HG02763 (cell line): Measurements from ENCODE around the gene CDKN1B.

ENCODE experiments used
- ATAC-seq: cut with Tn5 transposase; IDR thresholded peaks from one replicate; pipeline ENCODE4 v1.9.1; 2021; ENCODE audit warnings: mild to moderate bottlenecking, moderate library complexity; ENCODE audit not compliant: unreplicated experiment

Gene CDKN1B

DNA sequence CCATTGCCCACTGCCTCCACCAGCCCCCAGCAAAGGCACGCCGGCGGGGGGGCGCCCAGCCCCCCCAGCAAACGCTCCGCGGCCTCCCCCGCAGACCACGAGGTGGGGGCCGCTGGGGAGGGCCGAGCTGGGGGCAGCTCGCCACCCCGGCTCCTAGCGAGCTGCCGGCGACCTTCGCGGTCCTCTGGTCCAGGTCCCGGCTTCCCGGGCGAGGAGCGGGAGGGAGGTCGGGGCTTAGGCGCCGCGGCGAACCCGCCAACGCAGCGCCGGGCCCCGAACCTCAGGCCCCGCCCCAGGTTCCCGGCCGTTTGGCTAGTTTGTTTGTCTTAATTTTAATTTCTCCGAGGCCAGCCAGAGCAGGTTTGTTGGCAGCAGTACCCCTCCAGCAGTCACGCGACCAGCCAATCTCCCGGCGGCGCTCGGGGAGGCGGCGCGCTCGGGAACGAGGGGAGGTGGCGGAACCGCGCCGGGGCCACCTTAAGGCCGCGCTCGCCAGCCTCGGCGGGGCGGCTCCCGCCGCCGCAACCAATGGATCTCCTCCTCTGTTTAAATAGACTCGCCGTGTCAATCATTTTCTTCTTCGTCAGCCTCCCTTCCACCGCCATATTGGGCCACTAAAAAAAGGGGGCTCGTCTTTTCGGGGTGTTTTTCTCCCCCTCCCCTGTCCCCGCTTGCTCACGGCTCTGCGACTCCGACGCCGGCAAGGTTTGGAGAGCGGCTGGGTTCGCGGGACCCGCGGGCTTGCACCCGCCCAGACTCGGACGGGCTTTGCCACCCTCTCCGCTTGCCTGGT lies at the start of gene CDKN1B:
Gene CDKN1B, plus strand, starts transcription at position 576 of the 793 bp plus-strand sequence. CDS start 472 bp downstream, outside the sequence.
- peak; percentile 50 for ATAC-seq

DNA sequence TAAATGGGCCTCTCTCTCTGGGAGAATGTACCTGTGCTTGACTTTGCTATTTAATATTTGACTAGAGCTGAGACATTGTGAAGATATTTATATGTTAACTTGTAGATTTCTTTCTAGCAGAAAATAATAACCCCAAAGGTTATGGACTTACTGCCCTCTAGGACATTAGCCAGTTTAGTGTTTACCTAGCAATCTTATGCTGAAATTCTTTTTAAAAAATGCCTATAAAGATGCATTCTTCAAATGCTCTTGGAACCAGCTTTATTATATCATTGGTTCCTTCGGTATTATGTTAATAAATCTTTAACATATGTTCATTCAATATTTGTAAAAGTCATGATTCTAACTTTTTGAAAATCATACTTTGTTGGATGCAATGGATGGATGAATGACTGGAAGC lies 49.2 kb upstream of the CDKN1B start:
- no peak for ATAC-seq

GRCh38 chr12:12669020-12669419 lies 48.1 kb upstream of the CDKN1B start:
- ATAC-seq: no peak

GRCh38 chr12:12671850-12672660 lies 45.1 kb upstream of the CDKN1B start:
- ATAC-seq: no peak

- no peak for ATAC-seq
These were observed 43.9 kb upstream of the CDKN1B start for GRCh38 chr12:12673296-12673695.

GRCh38 chr12:12676605-12677004 lies 40.6 kb upstream of the CDKN1B start:
- no peak for ATAC-seq

- ATAC-seq: no peak
These were observed 36.0 kb upstream of the CDKN1B start for GRCh38 chr12:12681061-12681765.

DNA sequence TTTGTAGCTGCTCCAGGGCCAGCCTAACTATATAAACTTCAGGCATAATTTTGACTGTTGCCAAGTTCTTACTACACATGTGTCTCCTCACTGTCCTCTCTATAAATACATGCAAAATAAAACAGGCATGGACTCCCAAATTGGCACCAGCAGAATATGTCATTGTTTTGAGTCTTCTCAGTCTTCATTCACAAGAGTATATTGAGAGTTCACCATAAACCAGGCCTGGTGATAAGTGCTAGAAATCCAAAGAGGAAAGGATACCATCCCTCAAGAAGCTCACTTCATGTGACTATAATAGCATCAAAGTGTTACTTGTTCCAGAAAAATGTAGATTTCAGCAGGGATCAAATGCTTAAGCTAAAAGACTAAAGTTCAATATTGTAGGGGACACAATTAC lies 34.9 kb upstream of the CDKN1B start:
- ATAC-seq: no peak

GRCh38 chr12:12683136-12683697 lies 34.0 kb upstream of the CDKN1B start:
- ATAC-seq: no peak

- no peak for ATAC-seq
These were observed 33.4 kb upstream of the CDKN1B start for GRCh38 chr12:12683725-12684124.

DNA sequence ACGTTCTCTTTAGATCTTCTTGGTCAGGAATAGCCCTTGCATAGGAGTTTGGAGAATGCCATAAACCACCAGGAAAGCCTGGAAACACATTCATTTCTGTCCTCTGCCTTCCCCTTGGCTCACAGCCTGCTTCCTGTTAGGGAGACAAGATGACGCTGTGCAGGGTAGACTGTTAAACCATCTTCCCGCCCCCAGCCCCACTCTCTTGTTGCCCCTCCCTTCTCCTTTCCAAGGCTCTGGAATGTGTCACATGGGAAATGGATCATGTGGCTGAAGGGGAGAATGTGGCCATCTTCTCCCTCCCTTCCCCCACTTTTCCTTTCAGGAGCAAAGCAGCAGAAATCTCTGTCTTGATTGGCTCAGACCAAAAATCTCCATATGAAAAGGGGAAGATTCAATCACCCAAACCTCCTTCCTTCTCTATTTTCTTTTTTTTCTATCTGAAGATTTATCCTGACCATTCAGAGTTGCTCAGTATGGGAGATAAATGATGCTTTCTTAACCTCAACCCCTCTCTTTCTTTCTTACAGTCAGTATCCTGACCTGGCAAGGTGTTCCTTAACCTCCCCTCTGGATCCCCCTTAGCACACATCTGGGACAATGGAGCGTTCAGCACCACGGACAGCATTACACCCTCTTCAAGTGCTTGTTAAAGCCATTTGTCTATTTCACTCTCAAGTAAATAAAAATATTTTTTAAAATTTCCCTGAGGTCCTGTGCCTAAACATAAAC lies 32.6 kb upstream of the CDKN1B start:
- ATAC-seq: no peak

DNA sequence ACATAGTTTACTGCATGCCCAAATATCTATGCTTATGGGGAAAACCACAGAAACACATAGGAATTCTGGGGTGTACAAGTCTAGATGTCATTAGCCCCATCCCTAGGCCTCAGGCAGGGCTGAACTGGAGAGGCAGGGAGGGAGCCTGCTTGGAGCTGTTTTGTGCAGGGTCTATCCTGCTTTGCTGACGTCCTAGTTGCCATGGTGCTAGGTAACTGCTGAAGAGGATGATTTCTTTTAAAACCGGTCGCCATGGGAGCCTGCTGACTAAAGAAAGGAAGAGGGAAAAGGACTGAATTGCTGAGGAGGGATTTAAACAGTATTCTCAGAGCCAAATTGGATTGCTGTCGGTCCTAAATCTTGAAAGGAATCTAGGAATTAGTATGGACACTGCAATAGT lies 31.9 kb upstream of the CDKN1B start:
- ATAC-seq: no peak

- no peak for ATAC-seq
These were observed 30.7 kb upstream of the CDKN1B start for GRCh38 chr12:12686472-12686871.

- ATAC-seq: no peak
These were observed 30.2 kb upstream of the CDKN1B start for GRCh38 chr12:12686925-12687324.

GRCh38 chr12:12689647-12690300 lies 27.4 kb upstream of the CDKN1B start:
- no peak for ATAC-seq

DNA sequence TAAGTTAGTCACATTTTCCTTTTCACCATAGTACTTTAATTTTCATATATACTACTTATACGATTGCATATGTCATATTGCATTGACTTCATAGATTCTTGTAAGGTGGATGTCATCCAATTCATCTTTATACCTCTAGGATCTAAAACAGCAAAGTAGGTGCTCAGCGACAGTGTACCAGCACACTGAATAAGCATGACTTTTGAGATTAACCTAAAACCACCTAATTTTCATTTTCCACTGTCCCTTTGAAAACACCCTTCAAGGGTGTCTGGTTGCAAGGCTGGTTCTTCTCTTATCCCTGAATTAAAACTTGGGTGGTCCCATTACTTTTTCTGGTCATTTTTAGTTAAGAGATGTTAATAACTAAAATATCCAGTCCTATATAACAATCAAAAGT lies 25.6 kb upstream of the CDKN1B start:
- no peak for ATAC-seq

DNA sequence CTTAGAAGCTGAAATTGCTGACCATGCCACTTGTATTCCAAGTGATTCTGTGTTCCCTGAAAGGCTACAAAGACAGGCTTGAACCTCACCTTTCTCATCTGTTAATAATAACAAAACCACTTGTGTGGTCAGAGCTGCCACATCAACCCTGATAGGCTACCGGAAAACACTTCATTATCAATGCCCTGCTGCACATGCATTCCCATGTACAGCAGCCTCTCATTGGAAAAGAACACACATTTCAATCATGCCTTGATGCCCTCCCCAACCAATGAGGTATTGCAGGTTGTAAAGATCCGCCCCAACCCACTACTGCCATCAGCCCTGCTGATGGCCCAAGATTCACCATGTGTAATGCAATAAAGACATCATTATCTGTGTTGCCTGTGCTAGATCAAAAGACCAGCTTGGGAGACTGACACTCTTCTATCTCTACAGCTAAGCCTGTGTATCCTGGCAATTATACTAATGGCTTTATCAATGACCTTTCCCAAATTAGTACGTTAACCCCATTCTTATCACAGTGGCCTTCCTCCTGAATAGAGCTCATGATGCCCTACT lies 24.0 kb upstream of the CDKN1B start:
- no peak for ATAC-seq

- ATAC-seq: peak; percentile 64
These were observed 20.4 kb upstream of the CDKN1B start for GRCh38 chr12:12696562-12697383.

GRCh38 chr12:12699345-12699744 lies 17.8 kb upstream of the CDKN1B start:
- ATAC-seq: no peak
